ENCODE results near the gene SURF6.
A peak's percentile ranks its signal among the peaks of the same experiment; 100 is the strongest.
"Not testable (repeated sequence)": the region's sequence is repeated elsewhere in the genome, so short reads cannot be mapped to it uniquely, and the experiment has no call there.

SURF6 gene

DNA sequence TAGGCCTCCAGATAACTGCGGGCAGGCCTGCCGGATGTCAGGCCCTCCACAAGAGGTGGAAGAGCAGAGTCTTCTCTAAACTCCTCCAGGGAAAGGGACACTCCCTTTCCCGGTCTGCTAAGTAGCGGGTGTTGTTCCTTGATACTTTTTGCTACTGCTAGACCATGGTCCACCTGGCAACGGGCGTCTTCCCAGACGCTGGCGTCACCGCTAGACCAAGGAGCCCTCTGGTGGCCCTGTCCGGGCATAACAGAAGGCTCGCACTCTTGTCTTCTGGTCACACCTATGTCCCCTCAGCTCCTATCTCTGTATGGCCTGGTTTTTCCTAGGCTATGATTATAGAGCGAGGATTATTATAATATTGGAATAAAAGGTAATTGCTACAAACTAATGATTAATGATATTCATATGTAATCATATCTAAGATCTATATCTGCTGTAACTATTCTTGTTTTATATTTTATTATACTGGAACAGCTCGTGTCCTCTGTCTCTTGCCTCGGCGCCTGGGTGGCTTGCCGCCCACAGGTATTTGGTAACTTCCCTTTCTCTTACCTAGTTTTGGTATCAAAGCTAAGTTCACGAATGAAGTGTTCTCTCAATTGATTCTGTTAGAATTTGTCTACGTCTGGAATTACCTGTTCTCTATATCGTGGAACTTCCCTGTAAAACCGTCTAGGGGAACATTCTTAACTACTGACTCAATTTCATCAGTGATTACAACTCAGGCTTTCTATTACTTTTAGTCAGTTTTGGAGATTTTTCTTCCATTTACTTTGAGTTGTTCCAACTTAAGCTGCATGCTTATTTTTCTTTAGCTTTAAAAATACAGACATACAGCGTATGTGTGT, 6.5 kb downstream of the SURF6 start:
- peak; percentile 46 for DNase-seq (ENCODE audit: low read depth, low spot score)

GRCh38 chr9:133327834-133328484, 8.0 kb downstream of the SURF6 start:
- DNase-seq (ENCODE audit: low read depth, low spot score): no peak

GRCh38 chr9:133327021-133327420, 9.0 kb downstream of the SURF6 start:
- not testable (repeated sequence) for DNase-seq (ENCODE audit: low read depth, low spot score)

DNA sequence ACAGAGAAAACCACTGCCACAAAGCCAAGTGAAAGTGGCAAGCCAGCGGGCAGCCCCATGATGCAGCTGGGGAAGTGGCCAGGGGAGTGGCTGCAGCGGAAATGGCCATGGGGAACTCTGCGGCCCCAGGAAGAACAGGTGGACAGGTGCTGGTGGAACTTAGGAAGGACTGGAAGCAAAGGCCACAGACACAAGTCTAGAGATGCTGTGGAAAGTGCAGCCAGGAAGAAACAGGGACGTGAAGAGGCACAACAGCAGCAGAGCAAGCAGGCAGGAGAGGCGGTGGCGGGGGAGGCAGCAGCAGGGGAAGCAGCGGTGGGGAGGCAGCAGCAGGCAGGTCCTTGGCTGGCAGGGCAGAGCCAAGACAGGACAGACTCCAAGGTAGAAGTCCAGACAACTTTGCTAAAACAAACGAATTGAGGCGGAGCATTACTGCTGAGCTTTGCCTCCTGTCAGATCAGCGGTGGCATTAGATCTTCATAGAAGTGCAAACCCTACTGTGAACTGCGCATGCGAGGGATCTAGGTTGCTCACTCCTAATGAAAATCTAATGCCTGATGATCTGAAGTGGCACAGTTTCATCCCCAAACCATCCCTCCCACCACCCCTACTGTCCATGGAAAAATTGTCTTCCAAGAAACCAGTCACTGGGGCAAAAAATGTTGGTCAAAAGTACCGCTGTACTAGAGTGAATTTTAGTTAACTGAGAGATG, 11.8 kb downstream of the SURF6 start:
- no peak for DNase-seq (ENCODE audit: low read depth, low spot score)

DNA sequence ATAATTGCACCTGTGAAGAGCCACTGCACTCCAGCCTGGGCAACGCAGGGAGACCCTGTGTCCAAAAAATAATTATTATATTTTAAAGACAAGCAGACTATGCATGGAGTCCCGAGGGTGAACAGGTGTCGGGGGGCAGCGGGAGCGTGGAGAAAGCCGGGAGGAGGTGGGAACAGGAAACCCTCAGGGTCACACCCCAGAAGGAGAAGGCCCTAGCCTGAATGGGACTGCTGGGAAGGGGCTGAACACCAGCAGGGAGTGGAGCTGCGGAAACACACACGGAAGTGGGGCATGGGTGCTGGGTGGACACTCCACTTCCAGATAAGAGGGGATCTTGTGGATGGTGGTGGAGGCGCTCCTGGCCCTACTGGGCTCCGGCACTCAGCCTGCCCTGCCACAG, 12.8 kb downstream of the SURF6 start:
- DNase-seq (ENCODE audit: low read depth, low spot score): no peak

DNA sequence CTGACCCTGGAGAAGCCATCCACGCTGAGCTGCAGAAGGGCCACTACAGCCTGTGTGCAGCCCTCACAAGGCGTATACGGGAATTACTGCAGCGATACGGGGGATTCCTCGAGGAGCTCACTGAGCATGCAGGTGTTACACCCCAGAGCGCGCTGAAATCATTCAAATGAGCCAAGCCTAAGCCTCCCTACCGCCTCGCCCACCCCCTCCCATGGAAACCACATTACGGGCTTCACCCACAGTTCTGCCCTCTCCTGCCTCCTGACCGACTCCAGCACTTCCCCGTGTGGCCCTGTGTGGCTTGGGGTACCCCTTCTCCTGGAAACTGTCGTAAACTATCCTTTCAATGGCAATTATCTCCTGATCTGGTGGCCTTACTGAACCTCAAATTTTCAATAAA, 13.3 kb downstream of the SURF6 start:
- DNase-seq (ENCODE audit: low read depth, low spot score): no peak

- DNase-seq (ENCODE audit: low read depth, low spot score): no peak
Measured at GRCh38 chr9:133321411-133321935, 14.5 kb downstream of the SURF6 start.

DNA sequence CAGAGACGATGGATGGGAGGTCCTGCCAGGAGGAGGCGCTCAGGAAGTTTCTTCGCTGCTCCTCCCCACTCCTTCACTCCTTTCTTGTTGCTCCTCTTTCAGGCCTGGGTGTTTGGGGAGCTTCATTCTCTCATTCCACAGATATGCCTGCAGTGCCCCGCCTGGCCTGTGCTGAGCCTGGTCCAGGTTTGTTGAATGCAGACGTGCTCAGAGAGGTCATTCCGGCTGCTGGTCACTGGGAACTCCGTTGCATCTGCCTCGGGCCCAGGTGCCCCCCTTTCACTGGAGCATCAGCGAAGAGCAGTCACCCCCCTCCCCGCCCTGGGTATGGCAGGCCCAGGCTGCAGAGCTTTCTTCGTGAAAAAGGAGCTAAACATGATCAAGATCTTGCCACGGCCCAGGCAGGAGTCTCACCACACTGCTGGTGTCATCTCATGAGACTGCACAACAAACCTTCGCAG, 15.5 kb downstream of the SURF6 start:
- DNase-seq (ENCODE audit: low read depth, low spot score): no peak

DNA sequence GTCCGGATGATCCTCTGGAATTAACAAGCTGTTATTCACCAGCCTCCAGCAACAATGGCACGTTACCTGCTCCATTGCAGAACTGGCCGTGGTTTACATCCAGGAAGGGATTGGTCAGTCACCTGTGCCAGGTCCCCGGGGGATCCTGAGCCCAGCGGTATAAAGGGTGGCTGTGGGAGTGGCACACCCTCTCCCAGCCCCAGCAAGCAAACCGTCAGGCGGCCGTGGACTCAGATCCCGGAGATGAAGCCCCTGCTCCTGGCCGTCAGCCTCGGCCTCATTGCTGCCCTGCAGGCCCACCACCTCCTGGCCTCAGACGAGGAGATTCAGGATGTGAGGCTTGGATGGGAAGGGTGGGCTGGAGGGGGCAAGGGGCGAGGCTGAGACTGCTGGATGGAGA, 18.4 kb downstream of the SURF6 start:
- not testable (repeated sequence) for DNase-seq (ENCODE audit: low read depth, low spot score)

- no peak for DNase-seq (ENCODE audit: low read depth, low spot score)
Measured at GRCh38 chr9:133315997-133316396, 20.0 kb downstream of the SURF6 start.

- DNase-seq (ENCODE audit: low read depth, low spot score): no peak
Measured at GRCh38 chr9:133309608-133310007, 26.4 kb downstream of the SURF6 start.

- no peak for DNase-seq (ENCODE audit: low read depth, low spot score)
Measured at GRCh38 chr9:133307301-133307700, 28.7 kb downstream of the SURF6 start.

GRCh38 chr9:133306242-133307204, 29.5 kb downstream of the SURF6 start:
- no peak for DNase-seq (ENCODE audit: low read depth, low spot score)

GRCh38 chr9:133305731-133306130, 30.3 kb downstream of the SURF6 start:
- DNase-seq (ENCODE audit: low read depth, low spot score): no peak

DNA sequence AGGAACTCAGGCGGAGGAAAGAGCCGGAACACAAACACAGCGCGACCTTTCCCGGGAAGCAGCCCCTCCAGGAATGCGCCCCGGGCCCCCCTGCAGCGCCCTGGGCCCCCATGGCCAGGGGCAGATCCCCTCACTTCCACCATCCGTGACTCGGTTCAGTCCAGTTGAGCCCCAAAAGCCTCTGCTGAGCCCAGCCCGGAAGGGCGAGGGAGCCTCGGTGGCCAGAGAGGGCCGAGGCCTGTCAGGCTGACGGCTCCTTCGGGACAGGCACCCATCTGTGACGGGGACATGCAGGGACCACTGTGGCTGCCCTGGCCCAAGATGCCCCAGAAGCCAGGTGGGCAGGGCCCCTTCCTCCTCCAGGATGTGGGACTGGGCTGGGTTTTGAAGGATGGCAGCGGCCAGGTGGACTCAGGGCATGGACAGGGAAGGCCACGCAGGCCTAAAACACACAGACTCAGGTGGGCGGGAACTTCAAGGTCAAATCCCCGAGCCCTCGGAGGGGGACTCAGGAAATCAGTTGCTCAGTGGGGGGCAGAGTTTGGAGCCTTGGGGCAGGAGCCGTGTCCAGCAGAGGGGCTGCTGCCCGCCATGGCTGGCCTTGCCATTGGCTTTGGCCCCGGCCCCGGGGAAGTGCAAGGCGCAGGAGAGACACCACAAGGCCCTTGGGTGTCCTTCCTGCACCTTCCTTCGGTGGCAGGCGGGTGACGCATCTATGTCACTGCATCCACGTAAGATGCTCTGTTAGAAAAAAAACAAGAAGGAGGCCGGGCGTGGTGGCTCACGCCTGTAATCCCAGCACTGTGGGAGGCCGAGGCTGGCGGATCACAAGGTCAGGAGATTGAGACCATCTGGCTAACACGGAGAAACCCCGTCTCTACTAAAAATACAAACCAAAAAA, 31.3 kb downstream of the SURF6 start:
- DNase-seq (ENCODE audit: low read depth, low spot score): no peak

- DNase-seq (ENCODE audit: low read depth, low spot score): no peak
Measured at GRCh38 chr9:133304158-133304470, 31.9 kb downstream of the SURF6 start.

GRCh38 chr9:133303266-133304157, 32.5 kb downstream of the SURF6 start:
- no peak for DNase-seq (ENCODE audit: low read depth, low spot score)

- no peak for DNase-seq (ENCODE audit: low read depth, low spot score)
Measured at GRCh38 chr9:133301253-133302230, 34.4 kb downstream of the SURF6 start.

Data from astrocyte of the hippocampus (primary cell).